ENCODE results near the gene PFDN1.

The PFDN1 gene

GRCh38 chr5:140338908-140339307 is 36.0 kb upstream of the PFDN1 start:
- Mint-ChIP-seq H3K27me3 (no peaks in the 10 kb centered on the region), H3K4me1 (peaks cover 33% of the 10 kb centered on the region), H3K9me3 (no peaks in the 10 kb centered on the region), H3K4me3 (no peak overlapping the region), H3K27ac (no peak overlapping the region), H3K36me3 (peaks cover 2% of the 10 kb centered on the region)

- Mint-ChIP-seq H3K4me3 (no peak overlapping the region), H3K36me3 (peaks cover 2% of the 10 kb centered on the region), H3K27me3 (no peaks in the 10 kb centered on the region), H3K9me3 (no peaks in the 10 kb centered on the region), H3K27ac (no peak overlapping the region), H3K4me1 (peaks cover 28% of the 10 kb centered on the region)
Observed at GRCh38 chr5:140338336-140338735, 35.4 kb upstream of the PFDN1 start.

GRCh38 chr5:140337880-140338279 is 35.0 kb upstream of the PFDN1 start:
- H3K36me3 Mint-ChIP-seq: peaks cover 2% of the 10 kb centered on the region
- H3K4me3 Mint-ChIP-seq: no peak overlapping the region

GRCh38 chr5:140336388-140336787 is 33.5 kb upstream of the PFDN1 start:
- Mint-ChIP-seq H3K27ac (no peak overlapping the region), H3K9me3 (no peaks in the 10 kb centered on the region), H3K4me3 (no peak overlapping the region), H3K4me1 (peaks cover 10% of the 10 kb centered on the region), H3K27me3 (no peaks in the 10 kb centered on the region), H3K36me3 (no peaks in the 10 kb centered on the region)

More at GRCh38 chr5:140337880-140338279, 35.0 kb upstream of the PFDN1 start:
- H3K27ac Mint-ChIP-seq: no peak overlapping the region
- H3K4me1 Mint-ChIP-seq: peaks cover 23% of the 10 kb centered on the region
- no peaks in the 10 kb centered on the region for H3K9me3 Mint-ChIP-seq
- H3K27me3 Mint-ChIP-seq: no peaks in the 10 kb centered on the region

- H3K36me3 Mint-ChIP-seq: no peaks in the 10 kb centered on the region
- no peaks in the 10 kb centered on the region for H3K4me1 Mint-ChIP-seq
- no peak overlapping the region for H3K27ac Mint-ChIP-seq
- H3K4me3 Mint-ChIP-seq: no peak overlapping the region
- H3K27me3 Mint-ChIP-seq: no peaks in the 10 kb centered on the region
- H3K9me3 Mint-ChIP-seq: no peaks in the 10 kb centered on the region
Observed at GRCh38 chr5:140331638-140332037, 28.7 kb upstream of the PFDN1 start.

GRCh38 chr5:140329739-140330481 is 27.0 kb upstream of the PFDN1 start:
- H3K9me3 Mint-ChIP-seq: no peaks in the 10 kb centered on the region
- no peak overlapping the region for H3K27ac Mint-ChIP-seq
- no peaks in the 10 kb centered on the region for H3K27me3 Mint-ChIP-seq
- H3K4me1 Mint-ChIP-seq: peaks cover 6% of the 10 kb centered on the region
- H3K4me3 Mint-ChIP-seq: no peak overlapping the region
- no peaks in the 10 kb centered on the region for H3K36me3 Mint-ChIP-seq

GRCh38 chr5:140328036-140328764 is 25.3 kb upstream of the PFDN1 start:
- Mint-ChIP-seq H3K4me3 (no peak overlapping the region), H3K4me1 (peaks cover 14% of the 10 kb centered on the region), H3K36me3 (no peaks in the 10 kb centered on the region), H3K27ac (no peak overlapping the region), H3K9me3 (no peaks in the 10 kb centered on the region), H3K27me3 (no peaks in the 10 kb centered on the region)

GRCh38 chr5:140327589-140327988 is 24.7 kb upstream of the PFDN1 start:
- H3K36me3 Mint-ChIP-seq: no peaks in the 10 kb centered on the region
- no peak overlapping the region for H3K4me3 Mint-ChIP-seq
- peaks cover 14% of the 10 kb centered on the region for H3K4me1 Mint-ChIP-seq
- no peaks in the 10 kb centered on the region for H3K27me3 Mint-ChIP-seq
- H3K9me3 Mint-ChIP-seq: no peaks in the 10 kb centered on the region
- no peak overlapping the region for H3K27ac Mint-ChIP-seq

GRCh38 chr5:140325486-140325885 is 22.6 kb upstream of the PFDN1 start:
- H3K27ac Mint-ChIP-seq: no peak overlapping the region
- no peaks in the 10 kb centered on the region for H3K36me3 Mint-ChIP-seq
- H3K4me3 Mint-ChIP-seq: no peak overlapping the region
- H3K4me1 Mint-ChIP-seq: peaks cover 14% of the 10 kb centered on the region
- H3K9me3 Mint-ChIP-seq: no peaks in the 10 kb centered on the region
- no peaks in the 10 kb centered on the region for H3K27me3 Mint-ChIP-seq

GRCh38 chr5:140324617-140325241 is 21.8 kb upstream of the PFDN1 start:
- Mint-ChIP-seq H3K36me3 (no peaks in the 10 kb centered on the region), H3K27ac (no peak overlapping the region), H3K27me3 (no peaks in the 10 kb centered on the region), H3K4me3 (no peak overlapping the region), H3K9me3 (no peaks in the 10 kb centered on the region), H3K4me1 (peaks cover 14% of the 10 kb centered on the region)

- Mint-ChIP-seq H3K9me3 (no peaks in the 10 kb centered on the region), H3K27ac (no peak overlapping the region), H3K27me3 (no peaks in the 10 kb centered on the region), H3K4me3 (no peak overlapping the region), H3K4me1 (peaks cover 14% of the 10 kb centered on the region), H3K36me3 (no peaks in the 10 kb centered on the region)
Observed at GRCh38 chr5:140324041-140324600, 21.2 kb upstream of the PFDN1 start.

GRCh38 chr5:140322751-140323731 is 20.1 kb upstream of the PFDN1 start:
- Mint-ChIP-seq H3K27me3 (no peaks in the 10 kb centered on the region), H3K9me3 (no peaks in the 10 kb centered on the region), H3K27ac (no peak overlapping the region), H3K36me3 (no peaks in the 10 kb centered on the region), H3K4me3 (no peak overlapping the region), H3K4me1 (peaks cover 14% of the 10 kb centered on the region)

GRCh38 chr5:140321796-140322195 is 18.9 kb upstream of the PFDN1 start:
- H3K4me3 Mint-ChIP-seq: no peak overlapping the region
- H3K9me3 Mint-ChIP-seq: no peaks in the 10 kb centered on the region
- no peak overlapping the region for H3K27ac Mint-ChIP-seq
- peaks cover 14% of the 10 kb centered on the region for H3K4me1 Mint-ChIP-seq
- H3K27me3 Mint-ChIP-seq: no peaks in the 10 kb centered on the region
- no peaks in the 10 kb centered on the region for H3K36me3 Mint-ChIP-seq

GRCh38 chr5:140319833-140320232 is 16.9 kb upstream of the PFDN1 start:
- Mint-ChIP-seq H3K9me3 (no peaks in the 10 kb centered on the region), H3K27ac (no peak overlapping the region), H3K36me3 (no peaks in the 10 kb centered on the region), H3K4me3 (no peak overlapping the region), H3K4me1 (peaks cover 8% of the 10 kb centered on the region), H3K27me3 (no peaks in the 10 kb centered on the region)

GRCh38 chr5:140318792-140319191 is 15.9 kb upstream of the PFDN1 start:
- Mint-ChIP-seq H3K27me3 (no peaks in the 10 kb centered on the region), H3K4me3 (no peak overlapping the region), H3K4me1 (no peaks in the 10 kb centered on the region), H3K27ac (no peak overlapping the region), H3K36me3 (no peaks in the 10 kb centered on the region), H3K9me3 (no peaks in the 10 kb centered on the region)
